AG09309 (cell line): ENCODE data around the gene EFEMP2.

Experiments used
- DNase-seq: peaks from one replicate; pipeline ENCODE4 v3.0.0-alpha.2; 2010; ENCODE audit warnings: low read depth
- H3K4me3 ChIP-seq: 2 replicates; pipeline ENCODE4 v1.5.1; 2011; ENCODE audit warnings: mild to moderate bottlenecking, low read depth, low read length, moderate library complexity; ENCODE audit not compliant: control insufficient read depth
- CTCF ChIP-seq: IDR thresholded peaks from 2 replicates; pipeline ENCODE4 v1.5.1; 2011; ENCODE audit warnings: mild to moderate bottlenecking, low read depth, low read length, inconsistent platforms; ENCODE audit not compliant: insufficient read depth, control insufficient read depth; ENCODE audit errors: missing control alignments

Gene EFEMP2

GRCh38 chr11:65912845-65913244, 40.2 kb upstream of the EFEMP2 start:
- no peak overlapping the region for H3K4me3 ChIP-seq
- DNase-seq: no peak
- TF ChIP-seq CTCF: no peak

- H3K4me3 ChIP-seq: no peak overlapping the region; the same call in 1 of the 2 replicates
- DNase-seq: no peak
These were observed 39.3 kb upstream of the EFEMP2 start for GRCh38 chr11:65911682-65912568.

GRCh38 chr11:65907878-65908277, 35.3 kb upstream of the EFEMP2 start:
- no peak for TF ChIP-seq CTCF
- DNase-seq: no peak
- H3K4me3 ChIP-seq: no peak overlapping the region

More at GRCh38 chr11:65911682-65912568, 39.3 kb upstream of the EFEMP2 start:
- TF ChIP-seq CTCF: peak; percentile 45

DNA sequence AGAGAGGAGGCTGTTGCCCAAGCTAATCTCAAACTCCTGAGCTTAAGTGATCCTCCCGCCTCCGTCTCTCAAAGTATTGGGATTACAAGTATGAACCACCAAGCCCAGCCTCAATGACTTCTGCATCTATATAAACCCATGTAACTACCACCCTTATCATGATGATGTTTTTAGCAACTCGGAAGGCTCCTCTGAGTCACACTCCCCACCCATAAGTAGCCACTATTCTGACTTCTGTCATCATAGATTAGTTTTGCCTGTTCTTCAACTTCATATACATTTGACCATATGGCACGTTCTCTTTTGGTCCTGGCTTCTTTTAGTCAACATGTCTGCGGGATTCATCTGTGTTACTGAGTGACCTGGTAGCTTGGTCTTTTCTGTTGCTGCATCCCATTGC, 34.0 kb upstream of the EFEMP2 start:
- no peak overlapping the region for H3K4me3 ChIP-seq
- DNase-seq: no peak

GRCh38 chr11:65903715-65904114, 31.1 kb upstream of the EFEMP2 start:
- no peak overlapping the region for H3K4me3 ChIP-seq
- no peak for DNase-seq
- TF ChIP-seq CTCF: no peak

More for the DNA sequence above, 34.0 kb upstream of the EFEMP2 start:
- no peak for TF ChIP-seq CTCF

GRCh38 chr11:65903068-65903481, 30.5 kb upstream of the EFEMP2 start:
- no peak for DNase-seq
- H3K4me3 ChIP-seq: no peak overlapping the region
- no peak for TF ChIP-seq CTCF

DNA sequence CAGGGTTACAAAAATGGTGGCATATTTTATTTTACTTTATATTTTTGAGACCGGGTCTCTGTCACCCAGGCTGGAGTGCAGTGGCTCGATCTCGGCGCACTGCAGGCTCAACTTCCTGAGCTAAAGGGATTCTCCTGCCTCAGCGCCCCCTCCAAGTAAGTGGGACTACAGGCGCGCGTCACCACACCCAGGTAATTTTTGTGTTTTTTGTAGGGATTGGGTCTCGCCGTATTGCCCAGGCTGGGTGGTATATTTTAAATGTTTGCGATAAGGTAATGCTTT, 28.2 kb upstream of the EFEMP2 start:
- H3K4me3 ChIP-seq: no peak overlapping the region; the same call in 1 of the 2 replicates
- no peak for DNase-seq
- no peak for TF ChIP-seq CTCF
